Lower lobe of right lung (tissue), 2 donors: Measurements from ENCODE around the gene FBXO38. TPM values are rescaled to one million over a fixed set of nuclear protein-coding genes. Genes with fewer than 3 reads are reported as not detected.

Experiments
- ATAC-seq, 2 donors: fragments of 200-7000 bp; cut with Tn5 transposase; one replicate each; pipeline ENCODE4 v1.9.1; 2020 to 2022; ENCODE audit warnings: mild to moderate bottlenecking in 2 of 2, moderate library complexity in 2 of 2
- DNase-seq: peaks from one replicate; pipeline ENCODE4 v3.0.0-alpha.2; 2020
- H3K27ac ChIP-seq: fragments of 200-600 bp; one replicate; pipeline ENCODE4 v1.8.0; 2022
- H3K27me3 ChIP-seq: fragments of 200-600 bp; one replicate; pipeline ENCODE4 v1.8.0; 2022; ENCODE audit warnings: low read depth
- H3K36me3 ChIP-seq: fragments of 200-600 bp; one replicate; pipeline ENCODE4 v1.8.0; 2022; ENCODE audit warnings: mild to moderate bottlenecking
- H3K4me1 ChIP-seq: fragments of 200-600 bp; one replicate; pipeline ENCODE4 v1.8.0; 2022
- H3K4me3 ChIP-seq: fragments of 200-600 bp; one replicate; pipeline ENCODE4 v1.8.0; 2022; ENCODE audit warnings: mild to moderate bottlenecking
- H3K9me3 ChIP-seq: fragments of 200-600 bp; one replicate; pipeline ENCODE4 v1.8.0; 2022
- intact Hi-C: fragments of 100-400 bp; cut with DNase I; formaldehyde crosslinking; loops from one replicate; pipeline ENCODE4 v1.11.0; 2022
- total RNA-seq: library from RNA; stranded (reverse); fragmentation: NEBNext Ultra II Directional; extraction: Animal tissue kit (Norgen Biotek cat#: 25700); gene quantifications from one replicate; pipeline ENCODE4 v1.2.1, GENCODE V29; 2021
- TF ChIP-seq, protein P1 (sequence below): fragments of 200-600 bp; IDR thresholded peaks from one replicate; pipeline ENCODE4 v1.8.0; 2022; ENCODE audit warnings: antibody characterized with exemption, mild to moderate bottlenecking
- donor health status: DM: no; HTN: yes; CAD: no; lungs with severe emphysema.

FBXO38 gene
- total RNA-seq, 1 donor from 2014 or later, result 72.9 TPM

DNA sequence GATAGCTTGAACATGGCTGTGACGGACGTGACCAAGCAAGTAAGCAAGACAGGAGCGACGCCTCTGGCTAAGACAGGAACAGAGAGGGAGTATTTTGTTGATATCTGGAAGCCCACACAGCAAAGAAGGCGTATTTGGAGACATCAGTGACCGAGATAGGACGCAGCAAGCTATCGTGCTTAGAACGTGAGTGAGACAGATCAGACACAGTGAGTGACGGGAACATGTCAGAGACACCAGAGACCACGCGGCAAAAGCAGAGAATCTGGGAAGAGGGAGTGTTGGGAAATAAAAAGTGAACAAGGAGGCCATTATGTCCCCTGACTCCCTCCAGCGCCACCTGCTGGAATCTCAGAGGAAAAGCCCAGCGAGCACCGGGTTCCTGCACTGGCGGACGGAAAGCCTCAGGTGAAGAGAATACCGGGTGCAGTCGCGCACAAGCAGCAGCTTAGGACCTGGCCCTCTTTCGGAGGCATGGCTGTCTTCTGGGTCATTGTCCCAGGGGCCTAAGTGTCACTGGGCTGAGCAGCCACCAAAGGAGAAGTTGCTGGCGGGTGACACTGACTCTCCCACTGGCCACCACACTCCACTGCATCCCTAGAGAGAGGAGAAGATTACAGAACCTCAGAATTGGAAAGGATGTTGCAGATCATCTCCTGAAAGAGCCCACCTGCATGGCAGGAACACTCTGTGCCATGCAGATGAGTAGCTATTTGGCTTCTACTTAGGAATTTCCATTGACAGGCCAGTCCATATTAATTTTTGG, 99.1 kb downstream of the FBXO38 start:
- H3K4me3 ChIP-seq, result no peak overlapping the region
- peaks cover 6% of the 10 kb centered on the region for H3K27me3 ChIP-seq
- H3K27ac ChIP-seq, result no peak overlapping the region
- peak; percentile 70 for DNase-seq
- TF ChIP-seq, protein P1, sequence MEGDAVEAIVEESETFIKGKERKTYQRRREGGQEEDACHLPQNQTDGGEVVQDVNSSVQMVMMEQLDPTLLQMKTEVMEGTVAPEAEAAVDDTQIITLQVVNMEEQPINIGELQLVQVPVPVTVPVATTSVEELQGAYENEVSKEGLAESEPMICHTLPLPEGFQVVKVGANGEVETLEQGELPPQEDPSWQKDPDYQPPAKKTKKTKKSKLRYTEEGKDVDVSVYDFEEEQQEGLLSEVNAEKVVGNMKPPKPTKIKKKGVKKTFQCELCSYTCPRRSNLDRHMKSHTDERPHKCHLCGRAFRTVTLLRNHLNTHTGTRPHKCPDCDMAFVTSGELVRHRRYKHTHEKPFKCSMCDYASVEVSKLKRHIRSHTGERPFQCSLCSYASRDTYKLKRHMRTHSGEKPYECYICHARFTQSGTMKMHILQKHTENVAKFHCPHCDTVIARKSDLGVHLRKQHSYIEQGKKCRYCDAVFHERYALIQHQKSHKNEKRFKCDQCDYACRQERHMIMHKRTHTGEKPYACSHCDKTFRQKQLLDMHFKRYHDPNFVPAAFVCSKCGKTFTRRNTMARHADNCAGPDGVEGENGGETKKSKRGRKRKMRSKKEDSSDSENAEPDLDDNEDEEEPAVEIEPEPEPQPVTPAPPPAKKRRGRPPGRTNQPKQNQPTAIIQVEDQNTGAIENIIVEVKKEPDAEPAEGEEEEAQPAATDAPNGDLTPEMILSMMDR, result peak; percentile 82
- H3K4me1 ChIP-seq, result peaks cover 10% of the 10 kb centered on the region
- H3K9me3 ChIP-seq, result no peaks in the 10 kb centered on the region
- ATAC-seq, result peak; percentile 71 to 74
- H3K36me3 ChIP-seq, result no peaks in the 10 kb centered on the region
- intact Hi-C loops, result no loop called here

DNA sequence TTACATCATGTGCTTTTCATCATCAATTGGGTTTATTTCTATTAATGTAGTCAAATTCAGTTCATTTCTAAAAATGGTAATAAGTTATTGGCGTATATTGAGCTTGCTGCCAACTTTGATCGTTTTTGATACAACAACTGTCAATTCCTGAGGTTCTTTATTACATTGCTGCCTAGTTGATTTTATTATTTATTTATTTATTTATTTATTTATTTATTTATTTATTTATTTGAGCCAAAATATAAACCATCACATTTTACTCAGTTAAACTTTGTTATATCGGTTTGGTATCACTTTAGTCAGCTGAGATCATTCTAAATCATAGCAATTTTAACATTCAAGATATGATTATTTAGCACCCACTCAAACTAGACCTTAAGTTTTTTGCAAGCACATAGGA, 100.0 kb downstream of the FBXO38 start:
- H3K9me3 ChIP-seq, result no peaks in the 10 kb centered on the region
- no peak for DNase-seq
- no peak for ATAC-seq
- H3K36me3 ChIP-seq, result no peaks in the 10 kb centered on the region
- H3K27ac ChIP-seq, result no peak overlapping the region
- no peak overlapping the region for H3K4me3 ChIP-seq
- peaks cover 10% of the 10 kb centered on the region for H3K4me1 ChIP-seq
- TF ChIP-seq, protein P1, result no peak
- intact Hi-C loops, result no loop called here
- H3K27me3 ChIP-seq, result peaks cover 6% of the 10 kb centered on the region

DNA sequence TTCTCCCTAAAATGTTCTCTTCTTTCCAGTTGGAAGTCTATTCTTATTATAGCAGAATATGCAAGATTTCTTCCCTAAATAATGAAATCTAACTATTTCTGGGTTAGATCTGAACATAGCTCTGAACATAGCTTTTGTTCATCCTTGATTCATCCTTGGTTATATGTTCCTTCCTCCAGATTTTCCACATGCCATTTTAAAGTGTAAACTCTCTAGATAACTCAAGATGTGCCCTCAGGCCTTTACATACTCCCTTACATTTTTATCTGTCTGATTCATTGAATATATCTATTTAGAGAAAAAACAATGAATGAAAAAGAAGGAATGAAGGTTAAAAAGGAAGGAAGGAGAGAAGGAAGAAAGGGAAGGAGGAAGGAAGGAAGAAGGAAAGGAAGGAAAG, 100.9 kb downstream of the FBXO38 start:
- H3K27ac ChIP-seq, result no peak overlapping the region
- no peak for ATAC-seq
- H3K27me3 ChIP-seq, result peaks cover 6% of the 10 kb centered on the region
- DNase-seq, result no peak
- TF ChIP-seq, protein P1, result no peak
- H3K4me1 ChIP-seq, result peaks cover 10% of the 10 kb centered on the region
- no peak overlapping the region for H3K4me3 ChIP-seq
- no peaks in the 10 kb centered on the region for H3K36me3 ChIP-seq
- intact Hi-C loops, result loop anchor here (5.0 kb wide), 1 partner anchor 37 kb away; no protein-coding TSS in a partner anchor
- H3K9me3 ChIP-seq, result no peaks in the 10 kb centered on the region

DNA sequence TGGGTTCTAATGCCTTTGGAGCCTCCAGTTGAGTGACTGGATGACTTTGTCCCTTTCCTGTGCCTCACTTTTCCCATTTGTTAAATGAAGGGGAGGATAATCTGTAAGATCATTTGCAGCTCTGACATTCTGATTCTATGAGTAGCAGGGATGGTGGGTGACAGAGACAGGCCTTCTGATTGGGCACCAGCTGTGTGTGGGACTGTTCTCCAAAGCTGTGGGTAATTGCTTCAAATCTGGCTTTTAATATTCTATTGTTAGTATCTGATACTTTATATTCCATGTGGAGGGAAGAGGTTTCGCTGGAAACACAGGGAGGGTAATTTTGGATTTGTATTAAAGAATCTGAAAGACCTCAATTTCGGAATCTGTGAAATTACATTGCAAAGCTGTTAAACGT, 102.7 kb downstream of the FBXO38 start:
- DNase-seq, result no peak
- TF ChIP-seq, protein P1, result no peak
- Histone ChIP-seq H3K4me3 (no peak overlapping the region), H3K27me3 (peaks cover 6% of the 10 kb centered on the region), H3K27ac (no peak overlapping the region), H3K9me3 (no peaks in the 10 kb centered on the region), H3K36me3 (no peaks in the 10 kb centered on the region), H3K4me1 (peaks cover 10% of the 10 kb centered on the region)
- ATAC-seq, result no peak
- intact Hi-C loops, result loop anchor here (5.0 kb wide), 1 partner anchor 39 kb away; no protein-coding TSS in a partner anchor

DNA sequence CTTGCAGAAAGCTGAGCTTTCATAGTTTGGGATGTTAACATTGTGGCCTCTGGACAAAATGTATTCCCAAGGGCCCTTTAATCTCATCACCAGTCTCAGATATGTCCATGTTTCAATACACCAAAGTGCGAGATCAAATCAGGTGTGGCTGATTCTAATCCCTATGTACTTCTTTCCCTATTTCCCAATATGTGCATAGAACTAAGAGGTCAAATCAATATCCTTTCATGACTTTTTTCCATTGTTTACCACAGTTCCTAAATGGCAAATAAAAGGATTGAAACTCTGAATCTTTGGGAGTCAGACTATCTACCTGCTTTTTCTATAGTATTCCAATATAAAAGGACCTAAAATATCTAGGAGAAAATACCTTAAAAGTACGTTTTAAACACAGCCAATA, 105.0 kb downstream of the FBXO38 start:
- TF ChIP-seq, protein P1, result no peak
- ATAC-seq, result no peak
- intact Hi-C loops, result loop anchor here (5.0 kb wide), 1 partner anchor 41 kb away; no protein-coding TSS in a partner anchor

More for the DNA sequence above, 105.0 kb downstream of the FBXO38 start:
- H3K4me3 ChIP-seq, result no peak overlapping the region
- H3K9me3 ChIP-seq, result no peaks in the 10 kb centered on the region
- no peaks in the 10 kb centered on the region for H3K4me1 ChIP-seq
- no peak for DNase-seq
- H3K27me3 ChIP-seq, result no peaks in the 10 kb centered on the region
- H3K36me3 ChIP-seq, result no peaks in the 10 kb centered on the region
- H3K27ac ChIP-seq, result no peak overlapping the region
